ENCODE measurements around the gene HGS. TPM values are rescaled to one million over a fixed set of nuclear protein-coding genes. Genes with fewer than 3 reads are reported as not detected.

HGS gene, protein sequence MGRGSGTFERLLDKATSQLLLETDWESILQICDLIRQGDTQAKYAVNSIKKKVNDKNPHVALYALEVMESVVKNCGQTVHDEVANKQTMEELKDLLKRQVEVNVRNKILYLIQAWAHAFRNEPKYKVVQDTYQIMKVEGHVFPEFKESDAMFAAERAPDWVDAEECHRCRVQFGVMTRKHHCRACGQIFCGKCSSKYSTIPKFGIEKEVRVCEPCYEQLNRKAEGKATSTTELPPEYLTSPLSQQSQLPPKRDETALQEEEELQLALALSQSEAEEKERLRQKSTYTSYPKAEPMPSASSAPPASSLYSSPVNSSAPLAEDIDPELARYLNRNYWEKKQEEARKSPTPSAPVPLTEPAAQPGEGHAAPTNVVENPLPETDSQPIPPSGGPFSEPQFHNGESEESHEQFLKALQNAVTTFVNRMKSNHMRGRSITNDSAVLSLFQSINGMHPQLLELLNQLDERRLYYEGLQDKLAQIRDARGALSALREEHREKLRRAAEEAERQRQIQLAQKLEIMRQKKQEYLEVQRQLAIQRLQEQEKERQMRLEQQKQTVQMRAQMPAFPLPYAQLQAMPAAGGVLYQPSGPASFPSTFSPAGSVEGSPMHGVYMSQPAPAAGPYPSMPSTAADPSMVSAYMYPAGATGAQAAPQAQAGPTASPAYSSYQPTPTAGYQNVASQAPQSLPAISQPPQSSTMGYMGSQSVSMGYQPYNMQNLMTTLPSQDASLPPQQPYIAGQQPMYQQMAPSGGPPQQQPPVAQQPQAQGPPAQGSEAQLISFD
- 72.2 and 89.6 TPM in 2 replicates for total RNA-seq

DNA sequence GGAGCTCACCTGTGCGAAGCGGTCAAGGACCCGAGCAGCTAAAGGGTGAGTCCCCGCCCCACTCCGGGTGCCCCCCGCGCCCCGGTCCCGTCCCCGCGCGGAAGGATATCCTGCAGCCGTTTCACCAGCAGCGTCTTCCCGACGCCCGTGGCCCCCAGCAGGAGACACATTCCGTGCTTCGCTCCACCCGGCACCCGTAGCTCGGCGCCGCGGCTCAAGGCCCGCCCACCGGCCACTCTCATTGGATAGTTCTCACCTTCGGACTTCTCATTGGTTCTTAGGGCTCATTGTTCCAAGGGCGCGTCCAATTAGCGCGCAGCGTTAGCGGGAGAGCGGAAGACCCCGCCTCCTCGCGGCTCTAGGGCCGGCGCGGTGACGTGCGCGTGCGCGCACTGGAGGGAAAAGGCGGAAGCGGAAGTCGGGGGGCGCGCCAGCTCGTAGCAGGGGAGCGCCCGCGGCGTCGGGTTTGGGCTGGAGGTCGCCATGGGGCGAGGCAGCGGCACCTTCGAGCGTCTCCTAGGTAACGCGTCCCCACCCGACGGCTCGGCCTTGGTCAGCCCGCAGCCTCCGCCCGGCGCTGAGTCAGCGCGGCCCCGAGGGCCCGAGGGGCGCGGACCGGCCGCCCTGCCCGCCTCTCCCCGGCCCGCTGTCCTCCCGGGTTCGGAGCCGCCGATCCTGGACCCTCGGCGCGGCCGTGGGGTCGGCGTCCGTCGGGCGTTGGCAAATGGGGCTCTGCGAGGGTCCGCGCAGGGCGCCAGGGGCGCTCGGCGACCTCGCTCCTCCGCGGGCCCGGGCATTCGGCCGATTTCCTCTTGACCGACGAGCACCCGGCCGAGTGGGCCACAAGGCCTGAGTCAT is at the start of gene HGS, which contains the start of gene ARL16:
HGS (plus strand) TSS at position 428 of the 858 bp plus-strand sequence; CDS start at position 484, 56 bp downstream.
ARL16 (minus strand) TSS at position 214 of the 858 bp plus-strand sequence; CDS start at position 170, 44 bp downstream.

DNA sequence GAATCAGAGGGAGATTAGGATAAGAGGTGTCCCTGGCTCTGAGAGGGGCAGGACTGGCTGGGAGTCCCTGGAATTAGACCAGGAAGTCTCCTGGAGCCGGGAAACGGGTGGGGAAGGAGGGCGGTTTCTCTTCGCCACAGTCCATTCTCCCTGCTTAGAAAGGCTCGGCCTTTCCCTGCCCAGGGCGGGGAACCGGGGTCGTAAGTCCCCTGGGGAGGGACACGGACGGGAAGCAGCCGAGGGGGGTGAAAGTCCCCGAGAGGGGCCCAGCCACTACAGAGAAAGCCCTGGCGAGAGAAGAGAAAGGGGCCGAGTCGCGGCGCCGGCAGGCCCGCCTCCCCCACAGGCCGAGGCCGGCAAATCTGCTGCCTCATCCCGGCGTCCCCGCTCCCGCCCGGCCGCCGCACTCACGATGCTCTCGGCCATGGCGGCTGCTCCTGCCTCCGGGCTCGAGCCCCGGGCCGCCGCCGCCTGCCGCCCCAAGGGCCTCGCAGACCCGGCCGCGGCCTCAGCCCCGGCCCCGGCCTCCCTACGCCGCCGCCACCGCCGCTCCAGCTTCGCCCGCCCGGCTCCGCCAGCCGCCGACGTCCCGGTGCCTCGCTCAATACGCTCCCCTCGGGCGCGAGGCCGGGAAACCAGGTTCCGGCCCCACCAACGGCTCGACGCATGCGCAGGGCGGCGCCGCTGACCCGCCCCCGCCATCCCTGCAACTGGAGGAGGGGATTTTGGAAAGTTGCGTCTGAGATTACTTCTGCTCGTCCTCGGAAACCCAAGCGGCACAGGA is 47.1 kb upstream of the HGS start, which contains the start of the genes NPLOC4 and TSPAN10:
NPLOC4 (minus strand) TSS at position 608 of the 784 bp plus-strand sequence; CDS start at position 426, 182 bp downstream.
TSPAN10 (plus strand) TSS at position 692 of the 784 bp plus-strand sequence. CDS start 5,217 bp downstream, outside the sequence.

DNA sequence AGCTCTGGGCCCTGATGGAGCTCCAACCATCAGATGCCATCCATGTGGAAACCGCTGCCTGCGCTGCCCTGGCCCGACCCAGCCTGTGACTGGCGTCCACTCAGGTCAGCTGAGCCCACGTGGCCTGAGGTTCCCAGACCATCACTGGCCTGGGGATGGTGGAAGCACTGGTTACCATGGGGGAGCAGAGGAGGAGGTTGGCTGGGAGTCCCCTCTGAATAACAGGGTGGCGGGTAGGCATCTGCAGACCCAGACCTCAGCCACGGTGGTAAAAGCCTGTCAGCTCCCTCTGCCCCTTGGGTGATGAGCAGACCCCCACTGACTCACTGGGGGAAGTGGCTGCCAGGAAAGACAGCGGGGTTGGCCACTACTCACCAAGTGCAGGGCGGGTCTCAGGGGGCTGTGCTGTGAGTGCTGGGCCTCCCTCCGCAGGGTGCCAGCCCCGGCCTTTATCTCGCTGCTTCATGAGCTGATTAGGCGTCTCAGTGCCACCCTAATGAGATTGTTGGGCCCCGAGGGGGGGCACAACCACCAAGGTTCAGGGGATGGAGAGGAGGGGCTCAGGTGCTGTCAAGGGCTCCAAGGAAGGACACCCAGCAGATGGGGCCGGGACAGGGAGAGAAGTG is 27.6 kb upstream of the HGS start, which contains the start of gene PDE6G:
PDE6G (minus strand) TSS at position 425 of the 626 bp plus-strand sequence. CDS start 3,237 bp downstream, outside the sequence.

DNA sequence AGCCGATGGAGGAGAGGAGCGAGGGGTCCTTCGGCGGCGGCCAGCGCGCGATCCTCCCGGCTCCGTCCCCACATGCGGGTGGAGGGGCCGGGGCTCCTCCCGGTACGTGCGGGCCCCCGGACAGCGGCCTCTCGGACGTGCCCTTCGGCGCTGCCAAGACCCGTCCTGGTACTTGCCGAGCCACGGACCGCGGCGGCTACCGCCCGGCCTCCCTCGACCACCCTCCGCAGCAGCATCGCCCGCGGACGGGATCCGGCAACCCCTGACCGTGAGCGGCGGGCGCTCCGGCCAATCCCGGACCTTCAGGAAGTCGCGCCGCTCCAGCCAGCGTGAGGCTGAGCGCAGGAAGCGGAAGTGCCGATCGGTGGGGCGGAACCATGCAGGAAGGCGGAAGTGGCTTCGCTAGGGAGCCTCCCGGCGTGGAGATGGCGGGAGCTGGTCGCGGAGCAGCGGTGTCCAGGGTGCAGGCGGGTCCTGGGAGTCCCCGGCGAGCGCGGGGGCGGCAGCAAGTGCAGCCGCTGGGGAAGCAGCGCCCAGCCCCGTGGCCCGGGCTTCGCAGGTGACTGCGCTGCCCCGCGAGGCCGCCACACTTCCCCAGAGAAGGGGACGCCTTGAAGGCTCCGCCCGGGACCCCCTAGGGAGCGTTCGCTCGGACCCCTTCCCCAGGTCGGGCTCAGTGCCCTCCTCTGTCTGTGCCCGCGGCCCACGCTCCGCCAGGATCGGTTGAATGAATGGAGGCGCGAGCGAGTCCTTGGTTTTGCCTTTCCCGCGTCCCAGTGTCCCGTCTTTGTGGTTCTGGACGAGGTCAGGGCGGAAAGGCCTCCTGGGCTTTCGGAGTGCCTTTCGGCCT is 17.2 kb upstream of the HGS start, which contains the start of the genes CCDC137 and OXLD1:
CCDC137 (plus strand) TSS at position 396 of the 850 bp plus-strand sequence; CDS start at position 426, 30 bp downstream.
OXLD1 (minus strand) TSS at position 264 of the 850 bp plus-strand sequence; CDS start at position 236, 28 bp downstream.

DNA sequence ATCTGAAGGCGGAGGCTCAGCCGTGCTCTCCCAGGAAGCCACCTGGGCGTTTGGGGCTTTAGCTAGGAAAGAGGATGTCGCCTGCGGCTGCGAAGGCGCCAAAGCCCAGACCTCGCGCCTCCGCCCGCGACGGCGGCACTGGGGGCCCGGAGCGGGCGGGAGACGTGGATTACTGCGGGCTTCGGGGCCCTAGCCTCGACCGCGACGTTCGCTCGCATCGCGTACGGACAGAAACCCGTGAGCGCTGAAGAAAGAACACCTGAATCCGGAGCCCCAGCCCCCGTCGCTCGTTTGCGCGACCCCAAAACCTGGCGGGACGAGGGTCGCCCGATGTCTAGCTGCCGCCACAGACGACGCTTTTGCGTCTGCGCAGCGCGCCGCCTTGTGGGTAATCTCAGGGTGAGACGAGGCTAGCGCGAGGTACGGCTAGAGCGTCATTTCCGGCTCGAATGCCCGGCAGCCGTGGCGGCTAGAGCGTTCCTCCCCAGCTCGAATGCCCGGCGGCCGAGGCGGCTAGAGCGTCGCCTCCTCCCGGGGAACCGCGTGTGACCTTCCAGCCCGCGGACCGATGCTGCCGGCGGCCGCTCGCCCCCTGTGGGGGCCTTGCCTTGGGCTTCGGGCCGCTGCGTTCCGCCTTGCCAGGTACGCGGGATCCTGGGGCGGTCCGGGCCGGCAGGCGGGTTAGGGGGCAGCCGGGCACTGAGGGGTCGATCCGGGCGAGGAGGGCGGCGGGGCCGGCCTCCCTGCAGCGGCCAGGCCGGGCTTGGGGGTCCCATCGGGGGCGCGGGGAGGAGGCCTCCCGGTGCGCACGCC is 19.3 kb downstream of the HGS start, which contains the start of gene MRPL12:
MRPL12 (plus strand) TSS at position 434 of the 813 bp plus-strand sequence; CDS start at position 569, 135 bp downstream.

DNA sequence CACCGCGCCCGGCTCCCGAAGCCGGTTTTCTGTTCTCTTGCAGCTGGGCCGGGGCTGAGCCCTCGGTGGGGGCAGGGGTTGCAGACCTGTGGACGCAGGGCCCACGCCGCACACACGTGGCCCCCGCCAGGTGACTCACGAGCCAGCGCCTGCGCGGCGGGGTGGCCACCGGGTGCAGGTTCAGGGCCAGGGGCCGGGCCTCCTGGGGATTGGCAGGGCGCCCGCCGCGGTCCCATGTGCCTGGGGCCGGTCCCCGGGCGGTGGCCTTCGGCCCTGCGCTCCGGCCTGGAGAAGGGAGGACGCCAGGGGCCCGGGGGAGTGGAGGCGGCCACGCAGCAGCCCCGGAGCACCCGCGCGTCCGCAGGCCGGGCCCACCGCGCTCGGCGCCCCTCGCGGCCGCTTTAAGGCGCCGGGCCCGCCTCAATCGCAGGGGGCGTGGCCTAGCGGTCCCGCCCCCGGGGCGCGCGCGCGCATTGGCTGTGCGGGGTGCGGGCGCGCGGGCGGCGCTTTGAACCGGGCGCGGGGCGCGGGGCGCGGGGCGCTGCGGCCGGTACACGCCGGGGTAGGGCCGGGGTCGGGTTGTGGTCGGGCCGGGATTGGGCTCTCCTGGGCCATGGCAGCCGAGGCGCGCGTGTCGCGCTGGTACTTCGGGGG is 28.1 kb downstream of the HGS start, which contains the start of gene SLC25A10:
SLC25A10 (plus strand) TSS at position 471 of the 654 bp plus-strand sequence; CDS start at position 614, 143 bp downstream.

Other genes starting within 250 kb of the HGS start
- gene ACTG1, start 171.2 kb upstream of the HGS start, total RNA-seq: 6,276 and 9,433 TPM in 2 replicates
- 0.39 and 1.1 TPM in 2 replicates for gene FSCN2, start 155.6 kb upstream of the HGS start, total RNA-seq
- gene FAAP100, start 131.7 kb upstream of the HGS start, total RNA-seq: 21.3 and 34.4 TPM in 2 replicates
- 45.3 and 71.0 TPM in 2 replicates for gene NPLOC4, start 46.9 kb upstream of the HGS start, total RNA-seq
- gene TSPAN10, start 46.8 kb upstream of the HGS start, total RNA-seq: 0.26 and 0.64 TPM in 2 replicates
- 1.4 TPM in 1 of 2 replicates, not detected in the other for gene PDE6G, start 27.5 kb upstream of the HGS start, total RNA-seq
- 40.5 and 54.7 TPM in 2 replicates for gene OXLD1, start 17.4 kb upstream of the HGS start, total RNA-seq
- 15.6 and 17.5 TPM in 2 replicates for gene CCDC137, start 17.3 kb upstream of the HGS start, total RNA-seq
- gene ARL16, start 214 bp upstream of the HGS start, total RNA-seq: 39.3 and 59.9 TPM in 2 replicates
- 46.4 and 93.5 TPM in 2 replicates for gene MRPL12, start 19.4 kb downstream of the HGS start, total RNA-seq
- 15.3 and 22.8 TPM in 2 replicates for gene SLC25A10, start 28.3 kb downstream of the HGS start, total RNA-seq
- gene GCGR, start 120.1 kb downstream of the HGS start, total RNA-seq: not detected in 2 replicates
- 69.5 and 121 TPM in 2 replicates for gene MCRIP1, start 149.3 kb downstream of the HGS start, total RNA-seq
- gene PPP1R27, start 151.0 kb downstream of the HGS start, total RNA-seq: not detected in 2 replicates
- gene P4HB, start 176.5 kb downstream of the HGS start, total RNA-seq: 1,783 and 2,221 TPM in 2 replicates
- gene ARHGDIA, start 187.3 kb downstream of the HGS start, total RNA-seq: 143 and 305 TPM in 2 replicates
- 47.7 and 158 TPM in 2 replicates for gene ALYREF, start 207.6 kb downstream of the HGS start, total RNA-seq
- gene ANAPC11, start 207.7 kb downstream of the HGS start, total RNA-seq: 147 and 313 TPM in 2 replicates
- gene NPB, start 218.2 kb downstream of the HGS start, total RNA-seq: 0.26 and 0.48 TPM in 2 replicates
- 19.0 and 74.9 TPM in 2 replicates for gene PCYT2, start 227.4 kb downstream of the HGS start, total RNA-seq
- gene SIRT7, start 234.2 kb downstream of the HGS start, total RNA-seq: 11.1 and 20.7 TPM in 2 replicates
- gene MAFG, start 243.7 kb downstream of the HGS start, total RNA-seq: 12.1 and 15.1 TPM in 2 replicates